ENCODE data around the gene CHGA. TPM values are rescaled to one million over a fixed set of nuclear protein-coding genes. Genes with fewer than 3 reads are reported as not detected.

Gene CHGA
- total and polyA plus RNA-seq, 4 donors = 0.05 TPM; not detected in 3

GRCh38 chr14:92981726-92982125, 58.8 kb downstream of the CHGA start:
- H3K9ac ChIP-seq (ENCODE audit: low read depth in 1 of 2, low read length in 2 of 2) = no peak overlapping the region
- H3K36me3 ChIP-seq (ENCODE audit: control insufficient read depth in 4 of 4, insufficient read depth in 3 of 4, low read depth in 1 of 4, low read length in 3 of 4) = peaks cover 0 to 2% (median under 1%) of the 10 kb centered on the region in 4 donors
- H3K9me3 ChIP-seq (ENCODE audit: control insufficient read depth in 4 of 4, low read length in 3 of 4) = peaks cover 0 to 5% (median 2%) of the 10 kb centered on the region in 4 donors
- 98% methylated on average over 8 of the region's 8 CpGs for WGBS
- peaks cover 10 to 27% (median 26%) of the 10 kb centered on the region in 4 donors for H3K4me1 ChIP-seq (ENCODE audit: control insufficient read depth in 4 of 4, insufficient read depth in 4 of 4, low read length in 3 of 4)
- no peak overlapping the region for H3K4me3 ChIP-seq (ENCODE audit: low read depth in 1 of 3, low read length in 3 of 3)
- H3K27me3 ChIP-seq (ENCODE audit: control insufficient read depth in 4 of 4, insufficient read depth in 4 of 4, low read length in 3 of 4) = no peaks in the 10 kb centered on the region
- TF ChIP-seq HNF4G (IDR thresholded peaks at IDR 0.05) = no peak
- no peak for TF ChIP-seq TAF1 (conservative IDR thresholded peaks at IDR 0.05)
- no peak for TF ChIP-seq CTCF (IDR thresholded peaks at IDR 0.05; ENCODE audit: low read depth, low read length, missing input control)
- no peak for TF ChIP-seq FOXA2 (IDR thresholded peaks at IDR 0.05)
- DNase-seq (ENCODE audit: low spot score) = no peak
- H3K27ac ChIP-seq (ENCODE audit: low read depth in 1 of 2, low read length in 2 of 2) = no peak overlapping the region

GRCh38 chr14:92982956-92983355, 60.0 kb downstream of the CHGA start:
- Histone ChIP-seq H3K36me3 (ENCODE audit: control insufficient read depth in 4 of 4, insufficient read depth in 3 of 4, low read depth in 1 of 4, low read length in 3 of 4) (no peaks in the 10 kb centered on the region), H3K9ac (ENCODE audit: low read depth in 1 of 2, low read length in 2 of 2) (no peak overlapping the region), H3K27me3 (ENCODE audit: control insufficient read depth in 4 of 4, insufficient read depth in 4 of 4, low read length in 3 of 4) (no peaks in the 10 kb centered on the region), H3K9me3 (ENCODE audit: control insufficient read depth in 4 of 4, low read length in 3 of 4) (peaks cover 0 to 5% (median 2%) of the 10 kb centered on the region in 4 donors), H3K4me1 (ENCODE audit: control insufficient read depth in 4 of 4, insufficient read depth in 4 of 4, low read length in 3 of 4) (peaks cover 11 to 36% (median 32%) of the 10 kb centered on the region in 4 donors), H3K4me3 (ENCODE audit: low read depth in 1 of 3, low read length in 3 of 3) (no peak overlapping the region), H3K27ac (ENCODE audit: low read depth in 1 of 2, low read length in 2 of 2) (no peak overlapping the region)
- no peak for DNase-seq (ENCODE audit: low spot score)
- 97% methylated on average over 8 of the region's 8 CpGs for WGBS
- no peak for TF ChIP-seq MAX (IDR thresholded peaks at IDR 0.05)
- TF ChIP-seq TAF1 (conservative IDR thresholded peaks at IDR 0.05) = no peak
- no peak for TF ChIP-seq RAD21 (IDR thresholded peaks at IDR 0.05)
- TF ChIP-seq SP1 (IDR thresholded peaks at IDR 0.05) = no peak
- TF ChIP-seq HNF4A (conservative IDR thresholded peaks at IDR 0.05) = no peak
- no peak for TF ChIP-seq RXRA (IDR thresholded peaks at IDR 0.05)
- TF ChIP-seq CTCF (IDR thresholded peaks at IDR 0.05; ENCODE audit: low read depth, low read length, missing input control) = no peak
- no peak for TF ChIP-seq NR2F2 (IDR thresholded peaks at IDR 0.05)
- TF ChIP-seq ATF3 (IDR thresholded peaks at IDR 0.05) = no peak
- no peak for TF ChIP-seq HNF4G (IDR thresholded peaks at IDR 0.05)
- no peak for TF ChIP-seq ZBTB33 (IDR thresholded peaks at IDR 0.05)
- TF ChIP-seq YY1 (IDR thresholded peaks at IDR 0.05) = no peak
- no peak for TF ChIP-seq FOXA1 (IDR thresholded peaks at IDR 0.05)
- no peak for TF ChIP-seq EGR1 (IDR thresholded peaks at IDR 0.05; ENCODE audit: low read depth in 2 of 2)
- no peak for TF ChIP-seq GABPA (IDR thresholded peaks at IDR 0.05 in 1 of 2, conservative IDR thresholded peaks at IDR 0.05 in 1 of 2)
- TF ChIP-seq REST (IDR thresholded peaks at IDR 0.05) = no peak
- TF ChIP-seq JUND (IDR thresholded peaks at IDR 0.05) = no peak
- no peak for TF ChIP-seq FOXA2 (IDR thresholded peaks at IDR 0.05)

Measured in liver (tissue), 9 donors.